ENCODE results near the gene TGIF2. TPM values are rescaled to one million over a fixed set of nuclear protein-coding genes. Genes with fewer than 3 reads are reported as not detected.

TGIF2 gene
- total and polyA plus RNA-seq, 11 donors = 2.1 to 14.9 (median 7.9) TPM

DNA sequence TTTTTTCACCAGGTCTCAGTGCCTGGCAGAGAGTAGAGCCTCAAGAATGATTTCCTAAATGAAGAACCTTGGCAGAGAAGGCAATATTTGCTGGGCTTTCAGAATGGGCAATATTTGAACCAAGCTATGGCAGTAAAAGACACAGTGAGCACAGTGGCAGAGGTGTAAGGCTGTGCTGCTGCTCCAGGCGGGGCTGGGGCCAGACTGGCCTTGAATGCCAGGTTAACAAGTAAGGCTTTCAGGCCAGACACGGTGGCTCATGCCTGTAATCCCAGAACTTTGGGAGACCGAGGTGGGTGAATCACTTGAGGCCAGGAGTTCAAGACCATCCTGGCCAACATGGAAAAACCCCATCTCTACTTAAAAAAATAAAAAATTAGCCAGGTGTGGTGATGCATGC lies 40.6 kb upstream of the TGIF2 start:
- no peak for TF ChIP-seq POLR2A (IDR thresholded peaks at IDR 0.05)
- TF ChIP-seq, protein P1, sequence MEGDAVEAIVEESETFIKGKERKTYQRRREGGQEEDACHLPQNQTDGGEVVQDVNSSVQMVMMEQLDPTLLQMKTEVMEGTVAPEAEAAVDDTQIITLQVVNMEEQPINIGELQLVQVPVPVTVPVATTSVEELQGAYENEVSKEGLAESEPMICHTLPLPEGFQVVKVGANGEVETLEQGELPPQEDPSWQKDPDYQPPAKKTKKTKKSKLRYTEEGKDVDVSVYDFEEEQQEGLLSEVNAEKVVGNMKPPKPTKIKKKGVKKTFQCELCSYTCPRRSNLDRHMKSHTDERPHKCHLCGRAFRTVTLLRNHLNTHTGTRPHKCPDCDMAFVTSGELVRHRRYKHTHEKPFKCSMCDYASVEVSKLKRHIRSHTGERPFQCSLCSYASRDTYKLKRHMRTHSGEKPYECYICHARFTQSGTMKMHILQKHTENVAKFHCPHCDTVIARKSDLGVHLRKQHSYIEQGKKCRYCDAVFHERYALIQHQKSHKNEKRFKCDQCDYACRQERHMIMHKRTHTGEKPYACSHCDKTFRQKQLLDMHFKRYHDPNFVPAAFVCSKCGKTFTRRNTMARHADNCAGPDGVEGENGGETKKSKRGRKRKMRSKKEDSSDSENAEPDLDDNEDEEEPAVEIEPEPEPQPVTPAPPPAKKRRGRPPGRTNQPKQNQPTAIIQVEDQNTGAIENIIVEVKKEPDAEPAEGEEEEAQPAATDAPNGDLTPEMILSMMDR (IDR thresholded peaks at IDR 0.05) = no peak
- peaks cover 0 to 4% (median 0%) of the 10 kb centered on the region in 12 donors for H3K4me1 ChIP-seq
- no peaks in the 10 kb centered on the region for H3K27me3 ChIP-seq
- no peak overlapping the region for H3K27ac ChIP-seq
- H3K36me3 ChIP-seq = peaks cover 0 to 13% (median 8%) of the 10 kb centered on the region in 9 donors
- 85 to 95% (median 89%) methylated on average over 3 of the region's 3 CpGs for WGBS, 4 donors
- intact Hi-C loops (cut with DNase I) = no loop called here
- no peak for DNase-seq
- no peaks in the 10 kb centered on the region for H3K9me3 ChIP-seq
- no peak overlapping the region for H3K4me3 ChIP-seq
- ATAC-seq = no peak

DNA sequence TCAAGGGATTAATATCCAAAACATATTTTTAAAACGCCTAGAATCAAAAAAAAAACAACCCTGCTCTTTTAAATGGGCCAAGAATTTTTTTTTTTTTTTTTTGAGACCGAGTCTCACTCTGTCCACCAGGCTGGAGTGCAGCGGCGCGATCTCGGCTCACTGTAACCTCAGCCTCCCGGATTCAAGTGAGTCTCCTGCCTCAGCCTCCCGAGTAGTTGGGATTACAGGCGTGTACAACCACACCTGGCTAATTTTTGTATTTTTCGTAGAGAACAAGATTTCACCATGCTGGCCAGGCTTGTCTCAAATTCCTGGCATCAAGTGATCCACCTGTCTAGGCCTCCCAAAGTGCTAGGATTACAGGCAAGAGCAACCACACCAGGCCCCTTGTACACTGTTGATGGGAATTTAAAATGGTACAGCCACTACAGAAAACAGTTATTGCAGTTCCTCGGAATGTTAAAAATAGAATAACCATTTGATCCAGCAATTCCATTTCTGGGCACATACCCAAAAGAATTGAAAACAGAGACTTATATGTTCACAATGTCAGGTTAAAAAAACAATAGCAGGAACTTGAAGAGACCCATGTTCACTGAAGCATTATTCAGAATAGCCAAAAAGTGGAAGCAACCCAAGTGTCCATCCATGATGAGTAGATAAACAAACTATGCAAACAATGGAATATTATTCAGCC lies 35.2 kb upstream of the TGIF2 start:
- no peak for ATAC-seq
- no peaks in the 10 kb centered on the region for H3K27me3 ChIP-seq
- no peak overlapping the region for H3K4me3 ChIP-seq
- intact Hi-C loops (cut with DNase I) = no loop called here
- no peaks in the 10 kb centered on the region for H3K9me3 ChIP-seq
- TF ChIP-seq POLR2A (IDR thresholded peaks at IDR 0.05) = no peak
- TF ChIP-seq, protein P1 (IDR thresholded peaks at IDR 0.05) = no peak
- 66 to 75% (median 72%) methylated on average over 11 of the region's 11 CpGs for WGBS, 4 donors
- H3K36me3 ChIP-seq = no peaks in the 10 kb centered on the region
- H3K4me1 ChIP-seq = peaks cover 0 to 44% (median 29%) of the 10 kb centered on the region in 12 donors
- DNase-seq = no peak
- H3K27ac ChIP-seq = peak overlapping the region in 9 of 12 donors; percentile 13 to 99 (median 52)

DNA sequence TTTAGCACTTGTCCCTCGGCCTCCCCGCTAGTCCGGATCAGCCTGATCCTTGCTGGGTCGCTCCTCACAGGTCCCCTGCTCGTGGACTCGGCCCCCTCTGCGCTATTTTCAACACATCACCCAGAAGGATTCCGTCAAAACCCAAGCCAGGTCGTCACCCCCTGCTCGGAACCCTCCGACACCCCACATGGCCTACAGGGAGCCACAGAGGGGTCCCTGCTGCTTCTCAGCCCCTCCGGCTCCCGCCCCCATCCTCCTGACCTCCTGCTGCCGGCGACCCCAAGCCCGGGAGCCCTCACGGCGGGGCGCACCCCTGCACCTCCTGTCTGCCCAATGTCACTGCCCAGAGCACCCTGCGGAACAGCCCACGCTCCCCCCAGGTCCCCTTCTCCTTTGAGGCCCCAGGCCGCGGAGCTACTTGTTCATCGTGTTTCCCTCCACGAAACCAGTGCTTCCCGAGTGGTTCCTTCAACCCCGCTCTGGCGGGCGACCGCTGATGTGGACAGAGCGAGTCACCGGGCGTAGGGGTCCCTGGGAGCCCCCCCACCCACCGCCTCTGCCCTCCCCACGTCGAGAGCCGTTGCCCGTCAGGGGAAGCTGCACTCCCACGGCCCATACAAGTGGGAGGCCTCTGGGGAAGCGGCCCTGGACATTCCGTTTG lies 32.7 kb upstream of the TGIF2 start:
- peak in 3 of 5 donors; percentile 56 to 77 (median 59) for DNase-seq
- intact Hi-C loops (cut with DNase I) = loop anchor here in 9 of 10 donors (2.0 to 10.0 kb wide), 5 partner anchors 43 to 324 kb away; a partner anchor contains a TSS
- peak in 1 of 4 donors; percentile 1 for ATAC-seq
- H3K36me3 ChIP-seq = peaks cover 0 to 15% (median 9%) of the 10 kb centered on the region in 9 donors
- WGBS, 4 donors = 25 to 55% (median 36%) methylated on average over 26 to 41 of the region's 41 CpGs
- peak overlapping the region; percentile 88 to 100 (median 98) for H3K27ac ChIP-seq
- H3K4me1 ChIP-seq = peaks cover 5 to 68% (median 51%) of the 10 kb centered on the region in 12 donors
- no peaks in the 10 kb centered on the region for H3K9me3 ChIP-seq
- H3K27me3 ChIP-seq = no peaks in the 10 kb centered on the region
- H3K4me3 ChIP-seq = peak overlapping the region; percentile 71 to 100 (median 92)
- TF ChIP-seq, protein P1 (IDR thresholded peaks at IDR 0.05) = no peak
- no peak for TF ChIP-seq POLR2A (IDR thresholded peaks at IDR 0.05)

DNA sequence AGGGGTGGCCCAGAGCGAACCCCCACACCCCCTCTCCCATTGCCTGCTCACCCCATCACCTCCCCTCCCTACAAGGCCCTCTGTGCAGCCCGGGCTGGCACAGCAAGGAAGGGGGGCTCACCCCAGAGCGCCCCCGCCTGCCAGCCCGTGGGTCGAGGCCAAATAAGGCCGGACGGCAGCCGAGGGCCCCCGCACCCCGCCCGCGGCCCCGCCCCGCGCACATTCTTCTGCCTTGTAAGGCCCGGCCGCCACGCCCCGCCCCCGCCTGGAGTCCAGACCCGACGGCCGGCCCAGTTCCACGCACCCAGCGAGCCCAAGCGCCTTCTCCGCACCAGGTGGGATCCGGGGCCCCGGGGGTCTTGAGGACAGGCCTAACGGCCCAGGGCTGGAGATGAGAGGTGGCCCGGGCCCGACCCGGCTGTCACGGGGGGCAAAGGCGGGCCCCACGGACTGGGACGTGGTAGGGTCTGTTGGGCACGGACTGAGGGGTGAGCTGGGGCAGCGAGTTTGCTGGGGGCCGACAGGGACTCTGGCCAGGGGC lies 32.1 kb upstream of the TGIF2 start, which contains the start of gene MYL9:
TSS of gene MYL9 (plus strand) at position 293 of the 541 bp plus-strand sequence. CDS start 3,366 bp downstream, outside the sequence.
- WGBS, 4 donors = 1 to 4% (median 3%) methylated on average over 11 to 41 of the region's 41 CpGs
- TF ChIP-seq, protein P1 (IDR thresholded peaks at IDR 0.05) = no peak
- peak in 1 of 2 donors; percentile 62 for TF ChIP-seq POLR2A (IDR thresholded peaks at IDR 0.05)
- peaks cover 5 to 74% (median 52%) of the 10 kb centered on the region in 12 donors for H3K4me1 ChIP-seq
- intact Hi-C loops (cut with DNase I) = loop anchor here in 9 of 10 donors (2.0 to 10.0 kb wide), 5 partner anchors 44 to 324 kb away; a partner anchor contains a TSS
- H3K36me3 ChIP-seq = peaks cover 0 to 21% (median 15%) of the 10 kb centered on the region in 9 donors
- peak within 1 kb of the TSS; percentile 71 to 100 (median 92) for H3K4me3 ChIP-seq
- peak; percentile 66 to 88 (median 81) for ATAC-seq
- peak; percentile 95 to 98 (median 96) for DNase-seq
- H3K27me3 ChIP-seq = no peaks in the 10 kb centered on the region
- H3K27ac ChIP-seq = peak within 1 kb of the TSS; percentile 88 to 100 (median 98)
- H3K9me3 ChIP-seq = no peaks in the 10 kb centered on the region

Data from heart left ventricle (tissue), 16 donors.